ENCODE results near the gene ASB6.

ASB6 gene

GRCh38 chr9:129669141-129669718 lies 27.3 kb upstream of the ASB6 start:
- Histone ChIP-seq H3K27ac (no peak overlapping the region), H3K4me3 (no peak overlapping the region)
- no peak for TF ChIP-seq CTCF (IDR thresholded peaks at IDR 0.05)
- no peak for DNase-seq (ENCODE audit: low spot score)

DNA sequence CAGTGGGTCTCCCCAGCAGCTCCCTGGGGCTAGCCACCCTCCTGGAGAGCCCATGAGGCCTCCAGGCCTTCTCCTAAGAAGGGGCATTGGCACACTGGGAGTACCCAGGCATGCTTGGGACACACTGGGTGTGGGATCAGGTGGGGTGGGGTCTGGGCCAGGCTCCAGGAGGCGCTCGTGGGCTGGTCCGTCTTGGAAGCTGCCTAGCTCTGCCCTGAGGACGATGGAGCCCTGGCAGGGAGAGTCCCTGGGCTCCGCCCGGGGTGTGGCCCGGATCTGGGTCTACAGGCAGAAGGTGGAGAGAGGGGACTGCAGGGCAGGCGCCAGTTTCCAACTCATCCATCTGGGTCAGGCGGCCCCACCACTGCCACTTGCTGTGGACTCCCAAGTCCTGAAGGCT lies 25.9 kb upstream of the ASB6 start:
- DNase-seq (ENCODE audit: low spot score), result no peak
- Histone ChIP-seq H3K27ac (peak overlapping the region; percentile 35 to 78), H3K4me3 (peak overlapping the region; percentile 81)
- no peak for TF ChIP-seq CTCF (IDR thresholded peaks at IDR 0.05)

GRCh38 chr9:129667378-129667777 lies 25.4 kb upstream of the ASB6 start:
- Histone ChIP-seq H3K4me3 (peak overlapping the region; percentile 81), H3K27ac (peak overlapping the region; percentile 35 to 78)
- TF ChIP-seq CTCF (IDR thresholded peaks at IDR 0.05), result no peak
- DNase-seq (ENCODE audit: low spot score), result no peak

- DNase-seq (ENCODE audit: low spot score), result no peak
- TF ChIP-seq CTCF (IDR thresholded peaks at IDR 0.05), result no peak
Observed at GRCh38 chr9:129666575-129666974, 24.6 kb upstream of the ASB6 start.

DNA sequence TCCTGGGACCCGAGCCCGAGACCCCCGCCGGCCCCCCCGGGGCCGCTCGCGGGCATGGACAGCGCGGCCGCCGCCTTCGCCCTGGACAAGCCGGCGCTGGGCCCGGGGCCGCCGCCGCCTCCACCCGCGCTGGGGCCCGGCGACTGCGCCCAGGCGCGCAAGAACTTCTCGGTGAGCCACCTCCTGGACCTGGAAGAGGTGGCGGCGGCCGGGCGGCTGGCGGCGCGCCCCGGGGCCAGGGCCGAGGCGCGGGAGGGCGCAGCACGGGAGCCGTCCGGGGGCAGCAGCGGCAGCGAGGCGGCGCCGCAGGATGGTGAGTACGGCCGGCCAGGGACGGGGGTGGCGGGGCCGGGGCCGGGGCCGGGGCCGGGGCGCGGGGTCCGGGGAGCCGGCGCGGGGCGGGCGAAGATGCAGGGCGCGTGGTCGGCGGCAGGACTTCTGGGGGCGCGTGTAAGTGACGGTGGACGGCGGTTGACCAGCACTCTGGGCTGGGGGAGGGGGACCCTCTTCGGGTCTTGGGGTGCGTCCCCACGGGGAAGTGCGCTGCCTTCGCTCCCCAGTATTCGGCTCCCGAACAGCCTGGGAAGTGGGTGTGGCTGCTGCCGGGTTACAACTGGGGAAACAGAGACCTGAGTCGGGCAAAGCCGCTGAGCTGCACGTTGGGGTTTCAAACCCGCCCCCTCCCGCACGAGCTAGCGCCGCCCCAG lies 24.0 kb upstream of the ASB6 start:
- no peak for TF ChIP-seq CTCF (IDR thresholded peaks at IDR 0.05)
- peak overlapping the region; percentile 35 to 78 for H3K27ac ChIP-seq
- DNase-seq (ENCODE audit: low spot score), result no peak
- peak overlapping the region; percentile 81 for H3K4me3 ChIP-seq

More at GRCh38 chr9:129666575-129666974, 24.6 kb upstream of the ASB6 start:
- Histone ChIP-seq H3K27ac (peak overlapping the region; percentile 35 to 78), H3K4me3 (peak overlapping the region; percentile 81)

GRCh38 chr9:129665389-129665775 lies 23.4 kb upstream of the ASB6 start, which contains the start of gene PRRX2:
Gene PRRX2, plus strand, starts transcription at chr9:129665647. Its CDS starts 221 bp downstream, at chr9:129665868.
- Histone ChIP-seq H3K4me3 (peak within 1 kb of the TSS; percentile 81), H3K27ac (peak within 1 kb of the TSS; percentile 35 to 78)
- TF ChIP-seq CTCF (IDR thresholded peaks at IDR 0.05), result no peak
- DNase-seq (ENCODE audit: low spot score), result no peak

Measured in coronary artery (tissue), 2 donors.